SH-SY5Y (cell line): ENCODE results near the gene OR51D1.

ENCODE experiments used
- GATA2 ChIP-seq: IDR thresholded peaks from 2 replicates; pipeline ENCODE4 v1.6.1; 2011; ENCODE audit warnings: mild to moderate bottlenecking, low read depth, low read length
- GATA3 ChIP-seq: IDR thresholded peaks from 2 replicates; pipeline ENCODE4 v1.6.1; 2011; ENCODE audit warnings: low read depth, mild to moderate bottlenecking, low read length, moderate library complexity

- TF ChIP-seq GATA2 (no peak), GATA3 (no peak)
These were observed 17.8 kb upstream of the OR51D1 start for GRCh38 chr11:4619514-4619913.
